GM21825 (cell line): Measurements from ENCODE around the gene RTL3.
"Not testable (repeated sequence)": the region's sequence is repeated elsewhere in the genome, so short reads cannot be mapped to it uniquely, and the experiment has no call there.

Experiments used
- ATAC-seq: cut with Tn5 transposase; IDR thresholded peaks from one replicate; pipeline ENCODE4 v1.9.1; 2021; ENCODE audit warnings: mild to moderate bottlenecking, moderate library complexity; ENCODE audit not compliant: unreplicated experiment

The RTL3 gene

GRCh38 chrX:78658845-78659744, at the start of gene RTL3:
Gene RTL3, minus strand, starts transcription at chrX:78659328. Its CDS starts 908 bp downstream, at chrX:78658420.
- ATAC-seq, result no peak

GRCh38 chrX:78708816-78709215, 49.7 kb upstream of the RTL3 start:
- no peak for ATAC-seq

GRCh38 chrX:78708262-78708661, 49.1 kb upstream of the RTL3 start:
- no peak for ATAC-seq

- no peak for ATAC-seq
These were observed 46.9 kb upstream of the RTL3 start for GRCh38 chrX:78706071-78706470.

GRCh38 chrX:78693536-78693935, 34.4 kb upstream of the RTL3 start:
- ATAC-seq, result no peak

GRCh38 chrX:78693012-78693411, 33.9 kb upstream of the RTL3 start:
- no peak for ATAC-seq

GRCh38 chrX:78687586-78687985, 28.5 kb upstream of the RTL3 start:
- peak; percentile 88 for ATAC-seq

- ATAC-seq, result no peak
These were observed 14.1 kb upstream of the RTL3 start for GRCh38 chrX:78673246-78673645.

- ATAC-seq, result no peak
These were observed 6.2 kb upstream of the RTL3 start for GRCh38 chrX:78665342-78665741.

GRCh38 chrX:78661836-78662235, 2.7 kb upstream of the RTL3 start:
- no peak for ATAC-seq

- ATAC-seq, result no peak
These were observed 827 bp upstream of the RTL3 start for GRCh38 chrX:78659955-78660354.

- ATAC-seq, result no peak
These were observed 714 bp downstream of the RTL3 start for GRCh38 chrX:78658414-78658813.

- ATAC-seq, result no peak
These were observed 3.5 kb downstream of the RTL3 start for GRCh38 chrX:78655642-78656041.

- ATAC-seq, result peak; percentile 54
These were observed 5.9 kb downstream of the RTL3 start for GRCh38 chrX:78653118-78653822.

- ATAC-seq, result peak; percentile 86
These were observed 8.2 kb downstream of the RTL3 start for GRCh38 chrX:78650906-78651437.

- no peak for ATAC-seq
These were observed 15.3 kb downstream of the RTL3 start for GRCh38 chrX:78643874-78644273.

- ATAC-seq, result no peak
These were observed 16.0 kb downstream of the RTL3 start for GRCh38 chrX:78643096-78643495.

- not testable (repeated sequence) for ATAC-seq
These were observed 23.0 kb downstream of the RTL3 start for GRCh38 chrX:78636096-78636495.

- no peak for ATAC-seq
These were observed 33.9 kb downstream of the RTL3 start for GRCh38 chrX:78624962-78625909.

- no peak for ATAC-seq
These were observed 34.7 kb downstream of the RTL3 start for GRCh38 chrX:78624426-78624825.

- ATAC-seq, result no peak
These were observed 36.3 kb downstream of the RTL3 start for GRCh38 chrX:78622831-78623230.
